NB4 (cell line): ENCODE results near the gene NUDT15.

ENCODE experiments used
- DNase-seq: peaks from one replicate; pipeline ENCODE4 v3.0.0; 2010; ENCODE audit warnings: low read depth
- H3K4me3 ChIP-seq: one replicate; pipeline ENCODE4 v1.5.1; 2011; ENCODE audit warnings: mild to moderate bottlenecking, low read depth, low read length, moderate library complexity
- MYC ChIP-seq: IDR thresholded peaks from 2 replicates; pipeline ENCODE4 v1.6.1; 2011; ENCODE audit warnings: low read depth, low read length
- POLR2A ChIP-seq: IDR thresholded peaks from 2 replicates; pipeline ENCODE4 v1.6.1; 2011; ENCODE audit warnings: mild to moderate bottlenecking; ENCODE audit not compliant: insufficient read length; ENCODE audit errors: extremely low read depth
- TF ChIP-seq, protein P1 (sequence below): IDR thresholded peaks from 2 replicates; pipeline ENCODE4 v1.6.1; 2011; ENCODE audit warnings: low read depth, low read length
- TF ChIP-seq, protein P2 (sequence below): IDR thresholded peaks from one replicate; pipeline ENCODE4 v1.5.1; 2012; ENCODE audit warnings: low read depth, low read length

The NUDT15 gene

DNA sequence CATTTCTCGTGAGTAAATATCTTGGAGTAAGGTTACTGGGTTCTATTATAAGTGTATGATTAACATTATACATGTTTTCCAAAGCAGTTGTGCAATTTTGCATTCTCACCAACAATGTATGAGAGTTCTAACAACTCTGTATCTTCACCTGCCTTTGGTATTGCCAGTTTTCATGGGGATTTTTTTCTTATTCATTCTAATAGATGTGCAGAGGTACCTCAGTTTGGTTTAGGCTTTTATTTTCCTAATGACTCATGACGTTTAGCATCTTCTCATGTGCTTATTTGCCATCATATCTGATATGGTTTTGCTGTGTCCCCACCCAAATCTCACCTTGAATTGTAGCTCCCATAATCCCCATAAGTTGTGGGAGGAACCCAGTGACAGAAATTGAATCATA is 7.7 kb upstream of the NUDT15 start:
- no peak overlapping the region for H3K4me3 ChIP-seq
- no peak for DNase-seq
- no peak for TF ChIP-seq MYC
- TF ChIP-seq, protein P1, sequence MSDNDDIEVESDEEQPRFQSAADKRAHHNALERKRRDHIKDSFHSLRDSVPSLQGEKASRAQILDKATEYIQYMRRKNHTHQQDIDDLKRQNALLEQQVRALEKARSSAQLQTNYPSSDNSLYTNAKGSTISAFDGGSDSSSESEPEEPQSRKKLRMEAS: no peak
- TF ChIP-seq, protein P2, sequence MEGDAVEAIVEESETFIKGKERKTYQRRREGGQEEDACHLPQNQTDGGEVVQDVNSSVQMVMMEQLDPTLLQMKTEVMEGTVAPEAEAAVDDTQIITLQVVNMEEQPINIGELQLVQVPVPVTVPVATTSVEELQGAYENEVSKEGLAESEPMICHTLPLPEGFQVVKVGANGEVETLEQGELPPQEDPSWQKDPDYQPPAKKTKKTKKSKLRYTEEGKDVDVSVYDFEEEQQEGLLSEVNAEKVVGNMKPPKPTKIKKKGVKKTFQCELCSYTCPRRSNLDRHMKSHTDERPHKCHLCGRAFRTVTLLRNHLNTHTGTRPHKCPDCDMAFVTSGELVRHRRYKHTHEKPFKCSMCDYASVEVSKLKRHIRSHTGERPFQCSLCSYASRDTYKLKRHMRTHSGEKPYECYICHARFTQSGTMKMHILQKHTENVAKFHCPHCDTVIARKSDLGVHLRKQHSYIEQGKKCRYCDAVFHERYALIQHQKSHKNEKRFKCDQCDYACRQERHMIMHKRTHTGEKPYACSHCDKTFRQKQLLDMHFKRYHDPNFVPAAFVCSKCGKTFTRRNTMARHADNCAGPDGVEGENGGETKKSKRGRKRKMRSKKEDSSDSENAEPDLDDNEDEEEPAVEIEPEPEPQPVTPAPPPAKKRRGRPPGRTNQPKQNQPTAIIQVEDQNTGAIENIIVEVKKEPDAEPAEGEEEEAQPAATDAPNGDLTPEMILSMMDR: no peak
- no peak for TF ChIP-seq POLR2A

DNA sequence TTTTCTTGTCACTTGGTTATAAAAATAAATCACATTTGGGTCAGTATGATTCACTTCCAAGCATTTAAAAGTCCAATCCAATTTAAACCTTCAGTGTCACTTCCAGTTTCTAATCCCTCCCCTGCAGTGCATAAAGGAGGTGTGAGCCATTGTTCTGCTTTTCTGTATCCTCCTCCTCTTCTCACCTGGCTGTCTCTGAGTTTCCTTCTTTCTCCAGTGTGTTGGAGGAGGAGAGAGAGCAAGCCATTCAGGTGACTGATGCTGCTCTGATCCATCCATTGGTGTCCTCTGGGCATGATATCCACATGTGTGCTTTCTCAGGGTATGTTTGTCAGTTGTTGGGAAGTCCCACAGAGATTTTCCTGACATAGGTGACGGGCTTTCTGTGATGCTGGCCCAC is 1.2 kb downstream of the NUDT15 start:
- peak; percentile 31 for DNase-seq
- peak overlapping the region; percentile 93 for H3K4me3 ChIP-seq
- TF ChIP-seq, protein P2: no peak
- TF ChIP-seq MYC (no peak), POLR2A (no peak)
- TF ChIP-seq, protein P1: no peak

DNA sequence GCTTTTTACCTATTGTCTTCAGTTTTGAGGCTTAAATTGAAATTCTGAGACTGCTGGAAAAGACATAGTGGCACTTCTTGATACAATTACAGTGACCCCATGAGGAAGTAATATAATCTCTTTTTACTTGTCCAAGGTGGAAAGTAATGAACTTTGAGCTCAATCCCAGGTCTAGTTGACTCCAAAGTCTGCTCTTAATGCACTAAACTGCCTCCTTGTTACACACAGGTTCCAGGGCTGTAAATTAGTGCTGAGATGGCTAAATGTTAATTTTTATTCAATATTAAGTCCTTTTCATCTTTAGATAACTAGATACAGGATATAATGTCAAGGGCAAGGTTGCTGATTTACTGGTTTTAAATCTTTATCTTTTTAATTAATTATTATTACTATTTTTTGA is 2.5 kb downstream of the NUDT15 start:
- TF ChIP-seq, protein P1: no peak
- TF ChIP-seq, protein P2: no peak
- TF ChIP-seq POLR2A (no peak), MYC (no peak)
- no peak overlapping the region for H3K4me3 ChIP-seq
- no peak for DNase-seq

DNA sequence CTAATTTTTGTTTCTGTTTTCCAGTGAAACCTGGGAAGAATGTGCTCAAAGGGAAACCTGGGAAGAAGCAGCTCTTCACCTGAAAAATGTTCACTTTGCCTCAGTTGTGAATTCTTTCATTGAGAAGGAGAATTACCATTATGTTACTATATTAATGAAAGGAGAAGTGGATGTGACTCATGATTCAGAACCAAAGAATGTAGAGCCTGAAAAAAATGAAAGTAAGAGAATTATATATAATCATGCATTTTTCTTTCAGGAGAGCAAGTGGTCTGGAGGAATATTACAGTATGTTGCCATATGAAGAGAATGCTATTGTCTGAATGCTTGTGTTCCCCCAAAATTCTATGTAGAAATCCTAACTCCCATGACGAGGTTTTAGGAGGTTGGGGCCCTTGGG is 3.4 kb downstream of the NUDT15 start:
- TF ChIP-seq, protein P2: no peak
- TF ChIP-seq POLR2A: no peak
- H3K4me3 ChIP-seq: no peak overlapping the region
- no peak for DNase-seq

DNA sequence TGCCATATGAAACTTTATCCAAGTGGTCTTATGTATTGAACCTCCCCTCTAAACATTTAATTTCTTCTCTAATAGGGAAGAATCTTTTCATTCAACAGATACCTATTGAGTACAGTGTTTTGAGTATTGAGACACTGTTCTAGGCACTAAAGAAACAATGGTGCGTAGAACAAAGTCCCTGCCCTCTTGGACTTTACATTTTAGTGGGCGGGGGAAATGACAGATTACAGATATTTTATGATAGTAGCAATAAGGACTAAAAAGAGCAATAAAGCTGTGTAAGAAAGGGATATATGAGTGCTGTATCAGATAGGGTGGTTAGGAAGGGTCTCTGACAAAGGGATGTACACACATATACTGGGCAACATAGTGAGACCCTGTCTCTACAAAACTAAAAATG is 5.4 kb downstream of the NUDT15 start:
- H3K4me3 ChIP-seq: no peak overlapping the region
- TF ChIP-seq, protein P2: no peak
- no peak for TF ChIP-seq POLR2A
- TF ChIP-seq, protein P1: no peak
- TF ChIP-seq MYC: no peak
- no peak for DNase-seq

DNA sequence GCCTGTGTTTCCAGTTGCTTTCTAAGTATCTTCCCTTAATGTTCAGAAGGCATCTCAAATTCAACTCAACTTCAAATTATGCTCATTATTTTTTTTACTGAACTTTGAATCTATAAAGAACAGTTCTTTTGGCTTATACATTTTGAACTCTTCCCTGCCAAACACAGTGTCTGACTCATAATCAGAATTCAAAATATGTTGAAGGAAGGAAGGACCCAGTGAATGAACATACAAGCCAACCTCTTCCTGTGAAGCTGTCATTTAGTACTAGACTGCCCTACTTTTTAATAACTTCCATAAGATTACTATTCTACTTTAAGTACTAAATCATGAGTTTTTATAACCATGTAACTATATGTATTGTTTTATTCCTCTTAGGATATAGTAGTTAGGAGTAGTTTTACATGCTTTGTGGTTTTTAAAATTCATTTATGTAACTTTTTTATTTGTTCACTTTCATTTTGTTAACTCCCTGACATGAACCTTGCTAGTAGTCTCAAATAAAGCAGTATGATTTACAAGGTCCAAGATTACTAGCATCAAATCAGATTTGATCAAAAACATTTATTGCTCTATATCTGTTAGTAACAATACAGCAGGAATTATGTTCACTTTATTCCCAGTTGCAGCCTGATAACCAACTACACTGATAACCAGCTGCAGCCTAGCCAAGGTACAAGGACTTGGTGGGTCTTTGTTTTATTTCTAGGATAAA is 6.4 kb downstream of the NUDT15 start:
- DNase-seq: no peak
- TF ChIP-seq, protein P1: no peak
- TF ChIP-seq POLR2A (no peak), MYC (no peak)
- TF ChIP-seq, protein P2: no peak
- H3K4me3 ChIP-seq: no peak overlapping the region
